HepG2 (cell line): ENCODE measurements around the gene VTN. TPM values are rescaled to one million over a fixed set of nuclear protein-coding genes. Genes with fewer than 3 reads are reported as not detected.

Source experiments
- ATAC-seq: fragments of 200-7000 bp; cut with Tn5 transposase; 3 replicates; pipeline ENCODE4 v1.9.1; 2020; ENCODE audit warnings: mild to moderate bottlenecking, moderate library complexity
- BruUV-seq: library from RNA; stranded (reverse); fragments of 400-500 nt; replicated peaks from 2 replicates; lab custom pipeline; 2021; lab: Mats Ljungman, UMichigan
- CTCF ChIA-PET: fragments of 300-600 bp; formaldehyde crosslinking; extraction: SDS; loops from one replicate; lab custom pipeline; 2021; ENCODE audit warnings: low total read pairs, inconsistent platforms, low intra/inter-chr PET ratio; lab: Yijun Ruan, JAX
- POLR2A ChIA-PET: fragments of 350-600 bp; sonication (Branson Sonifier 250); formaldehyde crosslinking; loops from one replicate; lab custom pipeline; 2020; ENCODE audit warnings: antibody characterized with exemption, inconsistent platforms; lab: Yijun Ruan, JAX
- DNase-seq: peaks from one replicate; pipeline ENCODE4 v3.0.0-alpha.2; 2015; ENCODE audit warnings: low spot score
- FAIRE-seq: peaks from 3 replicates; lab custom pipeline; 2011; peaks lifted over from hg19 to GRCh38; lab: Jason Lieb, UNC
- H2AFZ ChIP-seq: one replicate; pipeline ENCODE4 v1.6.1; 2011; ENCODE audit warnings: low read length, inconsistent platforms
- H3K27ac ChIP-seq: fragments of 300-600 bp; 3 replicates; pipeline ENCODE4 v1.8.0; 2011; ENCODE audit warnings: mixed run types, mild to moderate bottlenecking, mixed read lengths, low read length, inconsistent platforms; ENCODE audit not compliant: insufficient read depth; ENCODE audit errors: extremely low read length
- H3K27me3 ChIP-seq, 2 experiments: fragments of 200-600 bp in 1 of 2; 2 replicates in 1 of 2; 3 replicates in 1 of 2; pipeline versions ENCODE4 v1.6.0 to v1.8.0; 2011; ENCODE audit warnings: low read length in 2 of 2, mild to moderate bottlenecking in 2 of 2, moderate library complexity in 2 of 2, inconsistent platforms in 1 of 2; ENCODE audit not compliant: insufficient read depth in 2 of 2, control insufficient read depth in 1 of 2
- H3K36me3 ChIP-seq, 2 experiments: fragments of 200-600 bp in 1 of 2; replicated peaks in 1 of 2; 2 replicates in 1 of 2; 3 replicates in 1 of 2; pipeline versions ENCODE4 v1.5.1 to v1.8.0; 2011; ENCODE audit warnings: low read length in 2 of 2, inconsistent platforms in 1 of 2; ENCODE audit not compliant: insufficient read depth in 2 of 2, control insufficient read depth in 1 of 2
- H3K4me1 ChIP-seq: 2 replicates; pipeline ENCODE4 v1.5.1; 2012; ENCODE audit warnings: low read length, inconsistent platforms; ENCODE audit not compliant: insufficient read depth
- H3K4me2 ChIP-seq: 2 replicates; pipeline ENCODE4 v1.6.0; 2011; ENCODE audit warnings: low read depth, low read length, inconsistent platforms
- H3K4me3 ChIP-seq, 3 experiments: fragments of 200-600 bp in 1 of 3; sonication (generic), shearing (Covaris generic) in 1 of 3; replicated peaks in 1 of 3; 2 replicates each; pipeline ENCODE4 v1.5.1; 2011 to 2016; ENCODE audit warnings: low read length in 3 of 3, inconsistent platforms in 2 of 3, low read depth in 2 of 3, mild to moderate bottlenecking in 2 of 3, control low read depth in 1 of 3, mixed read lengths in 1 of 3; ENCODE audit not compliant: insufficient read depth in 1 of 3
- H3K79me2 ChIP-seq: one replicate; pipeline ENCODE4 v1.6.1; 2011; ENCODE audit warnings: low read length, inconsistent platforms; ENCODE audit not compliant: insufficient read depth
- H3K9ac ChIP-seq: 2 replicates; pipeline ENCODE4 v1.6.0; 2011; ENCODE audit warnings: mild to moderate bottlenecking, low read depth, low read length, inconsistent platforms; ENCODE audit not compliant: insufficient read depth
- H3K9me3 ChIP-seq: 2 replicates; pipeline ENCODE4 v1.5.1; 2012; ENCODE audit warnings: mild to moderate bottlenecking, low read length
- H4K20me1 ChIP-seq: 2 replicates; pipeline ENCODE4 v1.6.0; 2011; ENCODE audit warnings: inconsistent platforms, mild to moderate bottlenecking, low read length, moderate library complexity; ENCODE audit not compliant: insufficient read depth
- CREBL2 ChIP-seq: sonication (generic); formaldehyde crosslinking; IDR thresholded peaks from 2 replicates; pipeline ENCODE4 v1.8.1; 2023; ENCODE audit warnings: missing genetic modification reagents, mild to moderate bottlenecking, borderline replicate concordance
- ISL2 ChIP-seq: sonication (generic); formaldehyde crosslinking; IDR thresholded peaks from 2 replicates; pipeline ENCODE4 v1.5.0; 2020; ENCODE audit warnings: missing genetic modification reagents
- MBNL3 ChIP-seq: fragments of 250-450 bp; sonication (Bioruptor Pico); conservative IDR thresholded peaks from 2 replicates; pipeline ENCODE4 v1.8.0; 2022; ENCODE audit warnings: mild to moderate bottlenecking, inconsistent platforms
- SALL1 ChIP-seq: sonication (generic); formaldehyde crosslinking; IDR thresholded peaks from 2 replicates; pipeline ENCODE4 v1.8.0; 2022; ENCODE audit warnings: mild to moderate bottlenecking, missing genetic modification reagents
- ZNF292 ChIP-seq: sonication (generic); formaldehyde crosslinking; IDR thresholded peaks from 2 replicates; pipeline ENCODE4 v1.8.1; 2022; ENCODE audit warnings: mild to moderate bottlenecking, low read depth, missing genetic modification reagents, borderline replicate concordance
- ZNF318 ChIP-seq: sonication (generic); formaldehyde crosslinking; IDR thresholded peaks from 2 replicates; pipeline ENCODE4 v1.4.0; 2020; ENCODE audit warnings: mild to moderate bottlenecking, missing genetic modification reagents
- ZNF503 ChIP-seq: sonication (generic); formaldehyde crosslinking; IDR thresholded peaks from 2 replicates; pipeline ENCODE4 v1.4.0; 2020; ENCODE audit warnings: missing genetic modification reagents
- ZZZ3 ChIP-seq: sonication (generic); formaldehyde crosslinking; IDR thresholded peaks from 2 replicates; pipeline ENCODE4 v1.4.0; 2020; ENCODE audit warnings: missing genetic modification reagents, mild to moderate bottlenecking, borderline replicate concordance
- WGBS: methylation state at CpG from one replicate; pipeline ENCODE4 v1.1.6; 2017; ENCODE audit warnings: low lambda C conversion rate; 5-methylcytosine and 5-hydroxymethylcytosine counted together
- in situ Hi-C: cut with HindIII; loops from 2 replicates; pipeline ENCODE4 v1.10.0; 2017; ENCODE audit warnings: low pct_unique_long_range_greater_than_20kb; ENCODE audit not compliant: extremely low pct_ligation_motif_present
- intact Hi-C: fragments of 100-400 bp; cut with micrococcal nuclease; formaldehyde crosslinking; loops from one replicate; pipeline ENCODE4 v1.10.0; 2022; ENCODE audit not compliant: unreplicated experiment
- polyA plus RNA-seq, 8 experiments: library from polyadenylated mRNA; depleted of rRNA in 3 of 8; stranded (reverse) in 7 of 8; unstranded in 1 of 8; fragments of >200 nt; fragmentation: Illumina TruSeq in 4 of 8; extraction: Trizol in 4 of 8; gene quantifications; 2 replicates each; pipeline versions ENCODE4 v1.2.1 to v1.2.3, GENCODE V29; 2011 to 2016; ENCODE audit warnings: low read depth in 4 of 8, missing spikeins in 1 of 8, mixed read lengths in 1 of 8; ENCODE audit not compliant: insufficient read depth in 1 of 8
- total RNA-seq, 5 experiments: library from RNA; depleted of rRNA; stranded (reverse); fragments of >200 nt; fragmentation: Illumina TruSeq; extraction: Trizol; gene quantifications; 2 replicates each; pipeline ENCODE4 v1.2.3, GENCODE V29; 2016; ENCODE audit warnings: low read depth in 1 of 5

The VTN gene
- total and polyA plus RNA-seq, 2 of the 13 experiments (the other 11 are each of a cell fraction or from before 2014, with no cell fraction given): 108 to 131 TPM

- ATAC-seq (peak; percentile 89), FAIRE-seq (peak; percentile 93), DNase-seq (peak; percentile 84)
- TSS peak; percentile 52 for BruUV-seq
- Histone ChIP-seq H4K20me1 (no peaks in the 10 kb centered on the region), H3K9me3 (no peaks in the 10 kb centered on the region), H3K27ac (peak overlapping the region; percentile 67), H3K36me3 (peaks cover 9 to 33% of the 10 kb centered on the region in 2 experiments), H2AFZ (no peak overlapping the region), H3K9ac (peak overlapping the region; percentile 79), H3K4me2 (peak overlapping the region; percentile 97), H3K27me3 (no peaks in the 10 kb centered on the region; a peak in 1 of 5 replicates), H3K79me2 (peaks cover 13% of the 10 kb centered on the region), H3K4me3 (peak overlapping the region; percentile 68 to 84 (median 76)), H3K4me1 (peaks cover 27% of the 10 kb centered on the region)
- 4% methylated on average over 9 of the region's 33 CpGs for WGBS
- CTCF ChIA-PET: interaction anchor here (1.3 kb wide), 1 partner anchor 12 kb away, joined by 4 read pairs; no protein-coding TSS in a partner anchor
- POLR2A ChIA-PET: interaction anchor here (0.8 to 3.4 kb wide), 14 partner anchors 9 to 240 kb away, joined by 3 to 122 read pairs (median 13); partner anchors contain the start of genes BLTP2, IFT20, POLDIP2 and SARM1
- intact Hi-C loops (no loop called here), in situ Hi-C loops (no loop called here)
- TF ChIP-seq ISL2 (CRISPR knock-in tag): peak; percentile 71
- TF ChIP-seq ZNF503 (CRISPR knock-in tag): peak; percentile 75; the same call in 1 of the 2 replicates
- TF ChIP-seq SALL1 (CRISPR knock-in tag): peak; percentile 79
- TF ChIP-seq ZZZ3 (CRISPR knock-in tag): no peak
- no peak for TF ChIP-seq ZNF318
- TF ChIP-seq ZNF292 (CRISPR knock-in tag): no peak
- TF ChIP-seq MBNL3 (CRISPR knock-in tag): no peak
- TF ChIP-seq CREBL2: no peak
These were observed 34.9 kb upstream of the VTN start for GRCh38 chr17:28404812-28405570.
